GM18507 (cell line): Measurements from ENCODE around the gene GRIK4.
A peak's percentile ranks its signal among the peaks of the same experiment; 100 is the strongest.

Source experiments
- DNase-seq: peaks from one replicate; pipeline ENCODE4 v3.0.0; 2011; ENCODE audit warnings: low read depth; ENCODE audit not compliant: insufficient read length; ENCODE audit errors: extremely low spot score
- FAIRE-seq: peaks from 2 replicates; lab custom pipeline; 2011; peaks lifted over from hg19 to GRCh38; lab: Jason Lieb, UNC

GRIK4 gene

DNA sequence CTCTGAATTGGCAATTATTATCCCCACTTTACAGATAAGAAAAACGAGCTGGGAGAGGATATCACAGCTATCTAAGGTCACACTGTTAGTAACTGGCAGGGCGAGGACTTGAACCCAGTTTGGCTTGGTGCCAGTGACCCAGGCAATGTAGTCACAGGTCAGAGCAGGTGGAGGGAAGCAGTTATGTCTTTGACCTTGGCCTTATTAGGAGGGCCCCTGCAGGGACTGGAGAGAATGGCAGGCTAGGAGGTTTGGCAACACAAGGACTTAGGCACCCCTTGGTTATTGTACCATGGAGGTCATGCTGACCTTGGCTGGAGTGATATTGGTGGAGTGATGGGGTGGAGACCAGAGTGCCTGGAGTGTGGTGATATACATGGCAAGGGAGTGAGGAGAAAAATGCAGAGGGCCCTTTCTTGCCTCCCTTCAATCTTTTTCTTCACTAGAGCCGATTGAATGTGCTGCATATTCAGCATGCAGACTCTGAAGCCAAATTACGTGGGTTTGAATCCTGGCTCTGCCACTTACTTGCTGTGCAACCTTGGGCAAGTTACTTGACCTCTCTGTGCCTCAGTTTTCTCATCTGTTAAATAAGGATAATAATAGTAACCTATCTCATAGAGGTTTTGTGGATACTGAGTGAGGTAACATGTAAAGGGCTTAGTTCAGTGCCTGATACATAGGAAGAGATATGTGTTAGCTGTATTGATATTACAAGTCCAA, 419.7 kb downstream of the GRIK4 start:
- FAIRE-seq (no peak), DNase-seq (no peak)

DNA sequence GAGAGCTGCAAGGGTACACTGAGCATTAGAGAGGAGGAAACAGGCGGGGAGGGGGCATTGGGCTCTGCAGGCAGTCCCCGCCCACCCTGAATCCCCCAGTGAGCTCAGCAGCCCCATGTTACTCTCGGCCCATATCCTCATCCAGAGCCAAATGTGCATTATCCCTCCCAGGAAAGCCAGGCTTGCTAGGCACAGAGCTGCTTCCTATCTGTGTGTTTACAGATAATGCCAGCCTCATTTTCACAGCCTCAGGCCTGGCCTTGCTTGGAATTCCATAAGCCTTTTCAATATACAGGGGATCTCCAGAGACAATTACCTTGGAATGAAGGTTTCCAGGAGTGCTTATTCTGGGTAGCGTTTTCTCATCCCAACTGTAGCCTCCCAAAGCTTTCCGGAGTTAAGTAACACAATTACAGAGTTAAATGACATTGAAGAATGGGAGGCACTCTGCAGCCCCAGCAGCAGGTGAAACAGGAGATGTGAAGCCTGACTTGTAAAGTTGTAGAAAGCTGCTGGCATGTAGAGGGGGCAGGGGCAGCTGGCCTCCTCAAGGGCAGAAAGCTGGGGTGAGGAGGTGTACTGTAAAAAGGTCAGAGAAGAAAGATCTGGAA, 420.9 kb downstream of the GRIK4 start:
- FAIRE-seq = no peak
- no peak for DNase-seq

DNA sequence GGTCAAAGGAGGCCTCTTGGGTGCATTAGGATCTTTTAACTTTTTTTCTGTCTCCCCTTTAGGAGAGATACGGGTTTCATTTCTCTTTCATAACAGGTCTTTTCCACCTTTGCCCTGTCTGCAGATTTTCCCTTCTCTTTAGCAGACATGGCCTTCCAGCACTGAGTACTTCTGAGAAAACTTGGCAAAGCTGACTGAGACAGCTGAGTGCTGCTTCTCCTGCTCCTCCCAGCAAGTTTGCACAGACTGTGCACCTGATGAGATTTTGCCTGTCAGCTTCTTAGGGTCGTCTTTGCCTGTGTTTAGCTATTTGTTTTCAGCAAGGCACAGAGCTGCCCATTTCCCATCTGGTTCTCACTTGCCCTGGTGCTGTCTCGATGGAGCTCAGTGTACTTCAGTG, 424.8 kb downstream of the GRIK4 start:
- DNase-seq = no peak

DNA sequence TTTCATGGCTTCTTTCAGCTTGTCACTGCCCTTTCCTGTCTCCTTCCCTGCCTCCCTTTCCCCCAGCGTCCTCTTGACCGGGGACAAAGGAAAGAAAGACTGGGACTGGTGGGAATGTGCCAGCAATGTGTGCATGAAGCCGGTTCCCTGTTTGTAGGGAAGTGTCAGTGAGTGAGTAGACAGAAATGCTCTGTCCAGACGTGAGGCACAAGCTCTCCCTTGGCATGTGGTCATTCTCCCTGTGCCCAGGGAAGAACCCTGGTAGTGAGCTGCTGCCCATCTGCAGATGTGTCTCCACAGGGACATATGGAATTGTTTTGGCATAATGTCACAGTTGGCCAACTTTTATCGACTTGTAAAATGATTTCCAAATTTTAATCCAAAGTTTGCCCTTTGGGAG, 426.0 kb downstream of the GRIK4 start:
- no peak for FAIRE-seq
- no peak for DNase-seq

More for the DNA sequence above, 424.8 kb downstream of the GRIK4 start:
- FAIRE-seq = no peak

DNA sequence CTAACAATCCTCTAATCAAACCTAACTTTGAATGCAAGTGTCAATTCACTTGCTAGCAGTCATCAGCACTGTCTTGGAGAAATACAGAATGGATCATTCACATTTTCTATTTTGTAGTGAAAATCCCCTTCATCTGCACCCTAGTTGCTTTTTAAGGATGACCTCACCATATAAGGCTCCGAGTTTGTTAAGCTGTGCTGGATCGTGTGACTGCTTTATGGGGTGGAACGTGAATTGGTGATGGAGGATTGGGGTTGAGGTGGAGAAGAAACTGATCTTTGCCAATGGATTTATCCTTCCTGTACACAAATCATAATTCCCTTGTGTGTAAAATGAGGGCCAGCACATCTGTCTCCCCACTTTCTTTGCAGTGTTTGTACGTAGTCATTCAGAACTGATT, 426.7 kb downstream of the GRIK4 start:
- FAIRE-seq (no peak), DNase-seq (no peak)

DNA sequence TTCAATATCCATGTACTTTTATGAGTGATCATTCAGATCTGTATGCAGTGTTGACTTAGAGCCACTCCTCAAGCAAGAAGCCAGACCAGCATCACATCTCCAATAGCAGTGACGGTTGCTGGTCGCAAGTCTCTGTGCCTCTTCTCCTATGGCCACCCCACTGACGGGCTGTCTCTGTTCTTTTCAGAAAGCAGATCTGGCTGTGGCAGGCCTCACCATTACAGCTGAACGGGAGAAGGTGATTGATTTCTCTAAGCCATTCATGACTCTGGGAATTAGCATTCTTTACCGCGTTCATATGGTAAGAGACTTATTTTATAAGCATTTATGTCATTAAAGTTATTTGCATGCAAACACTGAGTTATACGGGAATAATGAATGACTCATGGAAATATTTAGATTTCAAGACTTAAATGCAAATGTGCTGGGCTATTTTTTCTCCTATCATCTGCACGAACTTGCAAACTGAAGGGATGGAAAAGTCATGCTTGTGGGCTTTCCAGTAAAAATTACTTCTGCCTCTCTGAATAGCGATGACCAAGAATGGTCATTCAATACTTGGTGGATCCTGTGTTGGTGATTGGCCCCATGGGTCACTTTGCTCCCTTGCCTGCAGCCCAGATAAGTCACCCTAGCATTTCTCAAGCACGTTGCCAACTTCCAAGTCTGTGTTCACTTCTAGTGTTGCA, 428.8 kb downstream of the GRIK4 start:
- no peak for FAIRE-seq
- DNase-seq = no peak

DNA sequence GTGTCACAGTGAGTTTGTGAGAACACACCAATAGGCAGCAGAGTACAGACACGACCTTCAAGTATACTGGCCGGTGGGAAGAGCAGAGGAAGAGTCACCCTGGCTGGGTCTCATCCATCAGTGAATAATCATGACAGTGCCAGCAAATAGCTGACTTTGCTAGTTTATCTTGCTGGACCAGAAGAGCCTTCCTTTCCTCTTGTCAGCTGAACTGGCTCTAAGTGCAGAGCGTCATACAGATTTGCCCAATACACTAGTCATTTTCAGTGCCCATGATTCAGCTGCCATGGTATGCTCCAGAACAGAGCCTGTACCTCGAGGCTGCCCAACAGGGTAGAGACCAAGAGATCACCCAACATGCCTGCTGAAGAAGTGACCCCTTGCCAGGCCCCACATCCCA, 429.5 kb downstream of the GRIK4 start:
- no peak for FAIRE-seq
- DNase-seq = no peak

DNA sequence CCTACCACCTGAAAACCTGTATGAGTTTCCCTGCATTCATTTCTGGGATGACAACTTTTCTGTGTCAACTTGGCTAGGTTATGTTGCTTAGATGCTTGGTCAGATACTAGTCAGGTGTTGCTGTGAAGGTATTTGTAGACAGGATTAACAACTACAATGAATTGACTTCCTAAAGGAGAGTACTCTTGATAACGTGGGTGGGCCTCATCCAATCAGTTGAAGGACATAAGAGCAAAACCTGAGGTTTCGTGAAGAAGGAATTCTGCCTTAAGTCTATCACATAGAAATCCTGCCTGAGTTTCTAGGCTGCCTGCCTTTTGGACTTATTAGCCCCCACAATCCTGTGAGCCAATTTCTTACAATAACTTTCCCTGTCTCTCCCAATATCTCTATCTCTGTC, 431.2 kb downstream of the GRIK4 start:
- DNase-seq (no peak), FAIRE-seq (no peak)

DNA sequence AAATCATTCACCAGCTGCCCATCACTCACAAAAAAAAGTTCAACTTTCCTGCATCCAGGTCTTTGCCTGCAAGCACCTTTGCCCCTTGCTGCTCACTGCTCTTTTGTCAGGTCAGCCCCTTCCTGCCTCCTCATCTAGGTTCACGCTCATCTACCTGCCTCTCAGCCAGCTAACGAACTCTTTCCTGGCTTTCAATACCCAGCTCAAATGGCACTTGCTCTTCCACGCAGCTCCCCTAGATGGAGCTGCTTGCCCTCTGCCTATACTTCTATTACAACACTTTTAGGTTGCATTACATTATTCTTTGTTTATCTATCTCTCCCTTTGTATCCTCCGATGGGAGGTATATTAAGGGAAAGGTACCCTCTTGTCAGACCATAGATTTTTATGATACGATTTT, 433.5 kb downstream of the GRIK4 start:
- no peak for FAIRE-seq
- no peak for DNase-seq

DNA sequence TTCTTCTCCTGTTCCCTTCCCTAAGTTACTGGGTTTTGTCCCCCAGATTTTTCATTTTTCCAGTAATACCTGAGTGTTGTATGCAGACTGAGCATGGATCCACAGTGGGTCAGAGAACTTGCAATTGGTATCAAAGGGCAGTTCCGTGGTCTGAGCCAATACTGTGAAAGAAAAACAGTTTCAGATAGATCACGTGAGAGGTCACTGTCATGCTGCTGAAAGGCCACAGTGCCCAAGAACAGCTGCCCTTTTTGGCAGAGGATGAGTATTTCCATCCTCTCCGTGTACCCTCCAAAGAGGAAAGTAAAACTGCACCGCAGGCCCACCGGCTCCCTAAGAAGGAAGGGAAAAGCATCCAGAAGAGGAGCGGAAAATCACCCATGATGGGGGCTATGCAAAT, 439.3 kb downstream of the GRIK4 start:
- DNase-seq (no peak), FAIRE-seq (no peak)

DNA sequence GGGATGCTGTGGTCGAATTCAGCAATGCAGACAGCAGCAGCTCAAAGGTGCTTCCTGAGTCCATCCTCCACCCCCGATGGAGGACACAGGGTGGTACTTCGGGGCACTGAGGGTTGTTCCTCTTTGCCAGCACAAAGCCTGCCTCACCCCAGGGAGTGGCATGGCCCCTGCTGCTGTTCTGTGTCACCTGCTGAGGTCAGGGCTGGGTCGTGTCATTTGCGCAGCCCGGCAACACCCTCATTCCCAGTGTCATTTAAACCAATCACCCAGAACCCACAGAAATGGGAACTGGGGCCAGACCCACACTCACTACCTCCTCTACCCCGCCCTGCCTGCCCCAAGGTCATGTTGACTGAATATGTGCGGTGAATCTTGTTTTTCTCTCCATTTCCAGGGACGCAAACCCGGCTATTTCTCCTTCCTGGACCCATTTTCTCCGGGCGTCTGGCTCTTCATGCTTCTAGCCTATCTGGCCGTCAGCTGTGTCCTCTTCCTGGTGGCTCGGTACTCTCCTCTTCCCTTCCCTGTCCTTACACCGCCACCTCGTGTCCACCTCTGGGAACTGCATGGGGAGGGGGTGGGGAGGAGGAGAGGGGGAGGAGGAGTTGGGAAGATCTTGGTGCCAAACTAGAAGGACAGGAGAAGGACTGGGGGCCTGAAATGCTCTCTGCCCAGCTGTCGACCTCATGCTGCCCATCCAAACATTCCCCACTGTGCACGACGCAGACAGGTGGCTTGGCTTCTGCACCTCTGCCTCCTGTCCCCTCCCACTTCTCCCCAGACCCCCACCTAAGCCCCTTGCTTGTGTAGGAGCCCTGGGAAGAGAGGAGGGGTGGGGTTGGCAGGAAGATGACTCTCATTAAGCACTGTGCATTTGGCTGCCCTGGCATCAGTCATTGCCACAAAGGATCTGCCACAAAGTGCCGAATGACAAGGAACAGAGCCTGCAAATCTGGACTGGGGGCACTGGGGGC, 441.2 kb downstream of the GRIK4 start:
- DNase-seq = peak; percentile 55
- peak; percentile 86 for FAIRE-seq

DNA sequence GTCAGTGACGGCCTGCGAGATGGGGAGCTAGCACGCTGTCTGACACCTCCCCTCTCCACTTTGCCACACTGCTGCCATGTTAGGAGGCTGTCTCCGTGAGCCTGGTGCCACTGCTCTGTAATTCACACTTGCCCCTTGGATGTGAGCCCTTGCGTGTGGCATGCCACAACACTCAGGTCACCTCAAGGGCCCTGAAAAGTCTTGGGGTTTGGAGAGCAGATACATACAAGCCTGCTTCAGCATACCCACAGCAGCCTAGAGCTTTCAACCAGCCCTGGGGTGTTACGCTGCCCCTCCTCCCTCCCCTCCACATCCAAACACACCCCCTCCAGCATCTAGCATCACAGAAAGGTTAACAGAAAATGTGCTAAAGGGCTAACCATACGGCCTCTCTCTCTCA, 442.8 kb downstream of the GRIK4 start:
- no peak for DNase-seq
- FAIRE-seq = no peak

DNA sequence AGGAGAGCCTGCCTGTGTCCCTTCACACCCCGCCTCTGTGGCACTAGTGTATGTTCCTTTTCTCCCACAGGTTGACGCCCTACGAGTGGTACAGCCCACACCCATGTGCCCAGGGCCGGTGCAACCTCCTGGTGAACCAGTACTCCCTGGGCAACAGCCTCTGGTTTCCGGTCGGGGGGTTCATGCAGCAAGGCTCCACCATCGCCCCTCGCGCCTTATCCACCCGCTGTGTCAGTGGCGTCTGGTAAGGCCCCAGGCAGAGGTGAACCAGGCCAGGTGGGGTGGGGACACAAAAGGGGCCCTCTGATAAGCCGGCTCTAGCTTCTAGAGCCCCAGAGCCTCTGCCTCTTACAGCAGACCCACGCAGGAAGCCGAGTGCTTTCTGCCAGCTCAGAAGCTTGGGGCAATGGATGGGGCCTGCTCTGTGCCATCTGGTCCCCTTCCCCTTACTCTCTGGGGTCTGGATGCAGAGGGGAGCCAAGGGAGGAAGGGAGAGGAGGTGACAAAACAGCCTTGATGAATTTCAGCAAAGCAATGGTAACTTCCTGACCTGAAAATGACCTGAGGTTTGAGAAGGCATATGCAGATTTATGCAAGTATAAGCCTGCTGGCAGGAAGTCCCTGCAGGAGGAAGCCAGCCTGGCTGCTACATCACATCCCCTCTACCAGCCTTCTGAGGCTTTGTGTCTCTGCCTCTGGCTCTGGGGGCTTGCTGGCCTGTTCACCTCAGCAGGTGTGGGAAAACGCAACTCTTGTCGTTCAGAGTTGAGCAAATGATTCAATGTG, 445.4 kb downstream of the GRIK4 start:
- peak; percentile 49 for FAIRE-seq
- peak; percentile 9 for DNase-seq

DNA sequence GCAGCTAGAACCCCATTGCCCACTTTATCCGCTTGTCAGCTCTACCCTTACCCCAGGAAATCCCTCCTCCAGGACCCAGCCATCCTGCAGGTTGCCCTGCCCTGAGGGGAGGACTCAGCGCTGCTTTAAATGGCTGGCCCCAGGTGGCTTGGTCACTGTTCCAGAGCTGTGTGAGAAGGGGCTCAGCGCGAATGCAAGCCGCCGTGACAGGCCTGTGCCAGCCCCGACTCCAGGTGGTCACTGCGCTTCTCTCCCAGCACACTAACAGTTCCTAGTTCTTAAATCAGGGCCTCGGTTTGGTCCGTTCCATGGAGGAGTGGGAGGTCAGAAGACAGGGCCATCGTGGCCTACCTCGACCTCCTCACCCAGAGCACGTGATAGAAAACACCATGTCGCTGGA, 446.6 kb downstream of the GRIK4 start:
- no peak for FAIRE-seq
- no peak for DNase-seq

DNA sequence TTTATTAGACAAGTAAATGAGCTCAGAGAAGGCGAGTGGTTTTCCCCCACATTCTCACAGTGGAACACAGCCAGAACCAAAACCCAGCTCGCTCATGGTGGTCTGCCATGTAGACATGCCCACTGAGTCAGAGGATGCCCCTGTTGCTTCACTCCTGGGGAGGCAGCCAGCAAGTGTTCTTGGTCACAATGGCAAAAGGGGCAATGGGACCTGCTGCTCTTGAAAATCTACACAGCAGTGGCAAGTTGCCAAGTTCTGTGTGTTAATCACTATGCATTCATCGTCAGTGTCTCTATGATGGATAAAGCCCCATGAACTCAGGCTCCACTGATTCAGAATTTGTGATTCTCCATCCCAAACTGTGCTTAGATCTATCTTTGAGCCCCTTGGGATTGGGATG, 447.6 kb downstream of the GRIK4 start:
- DNase-seq (no peak), FAIRE-seq (no peak)

DNA sequence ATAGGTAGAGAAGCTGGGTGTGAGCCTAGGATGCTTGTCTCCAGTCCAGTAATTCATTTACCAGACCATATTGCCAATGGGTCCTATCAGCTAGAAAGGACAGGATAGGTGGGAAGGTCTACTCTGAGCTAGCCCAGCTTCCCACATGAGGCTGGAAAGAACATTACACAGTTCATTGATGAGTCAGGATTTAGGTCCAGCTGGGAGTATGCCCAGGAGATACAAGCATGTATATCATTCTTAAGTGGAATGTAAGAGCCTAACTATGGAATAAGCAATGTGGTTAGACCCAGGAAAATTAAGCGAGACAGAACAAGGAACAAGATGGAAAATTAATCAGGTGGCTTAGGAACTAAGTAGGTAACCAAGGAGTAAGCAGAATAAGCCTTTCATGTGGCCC, 453.3 kb downstream of the GRIK4 start:
- FAIRE-seq = no peak
- DNase-seq = no peak

DNA sequence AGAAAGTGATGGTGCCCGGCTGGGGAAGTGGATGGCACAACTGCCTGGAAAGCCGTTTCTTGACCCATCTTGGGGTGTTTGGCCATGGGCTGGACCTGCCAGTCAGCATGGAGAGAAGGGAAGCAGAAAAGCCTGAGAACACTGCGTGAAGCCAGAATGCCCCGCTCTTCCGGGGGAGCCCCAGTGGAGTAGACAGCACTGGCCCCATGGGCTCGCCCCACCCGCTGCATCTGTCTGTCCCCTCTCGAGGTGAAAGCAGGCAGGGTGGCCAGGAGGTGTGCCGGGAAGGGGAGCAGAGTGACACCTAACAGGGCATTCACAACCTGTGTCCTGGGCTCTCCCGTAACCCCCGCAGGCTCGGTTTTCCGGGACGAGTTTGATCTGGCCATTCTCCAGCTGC, 455.3 kb downstream of the GRIK4 start:
- FAIRE-seq (no peak), DNase-seq (no peak)

DNA sequence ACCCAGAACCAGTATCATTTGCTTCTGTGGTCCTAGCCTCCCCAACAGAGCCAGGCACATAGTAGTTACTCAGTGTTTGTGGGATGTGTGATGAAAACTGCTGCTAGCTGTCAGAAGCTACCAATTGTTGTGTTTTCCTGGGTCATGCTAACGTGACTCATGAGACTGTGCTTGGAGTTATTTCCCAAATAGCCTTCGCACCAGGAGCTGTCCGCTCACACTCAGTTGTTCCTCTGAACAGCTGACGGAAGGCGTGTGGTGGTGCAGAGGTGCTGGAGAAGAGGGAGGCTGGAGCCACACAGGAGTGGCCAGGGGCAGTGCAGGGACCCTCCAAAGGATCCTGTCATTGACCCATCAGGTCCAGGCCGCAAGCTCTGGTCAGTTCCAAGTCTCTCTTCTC, 458.4 kb downstream of the GRIK4 start:
- DNase-seq = no peak
- no peak for FAIRE-seq

DNA sequence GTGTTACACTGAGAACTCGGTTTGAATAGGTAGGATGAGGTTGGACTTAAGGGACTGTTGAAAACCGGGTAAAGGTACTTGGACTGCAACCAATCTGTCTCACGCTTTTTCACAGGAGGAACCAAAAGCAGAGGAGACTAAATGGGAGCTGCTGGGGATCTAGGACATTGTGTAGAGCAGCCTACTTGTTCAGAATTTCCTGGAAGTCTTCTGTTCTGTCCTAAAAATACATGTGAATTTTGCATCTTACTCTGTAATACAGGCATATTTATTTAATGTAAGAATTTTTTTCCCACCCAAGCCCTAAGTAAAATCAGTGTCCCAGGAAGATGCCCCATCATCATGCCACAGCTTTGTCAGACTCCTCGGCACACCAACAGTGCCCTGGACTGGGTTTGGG, 460.3 kb downstream of the GRIK4 start:
- FAIRE-seq (no peak), DNase-seq (no peak)
